Measurements from ENCODE around the gene RGPD4.
"Not testable (repeated sequence)": the region's sequence is repeated elsewhere in the genome, so short reads cannot be mapped to it uniquely, and the experiment has no call there.

Gene RGPD4

GRCh38 chr2:107824451-107825205, 2.1 kb upstream of the RGPD4 start:
- Histone ChIP-seq H3K79me2 (no peaks in the 10 kb centered on the region), H3K36me3 (ENCODE audit: control insufficient read depth, insufficient read depth, low read length) (no peaks in the 10 kb centered on the region), H3K27ac (no peak overlapping the region), H3K9me3 (ENCODE audit: control insufficient read depth, low read length) (no peaks in the 10 kb centered on the region), H3K4me3 (ENCODE audit: low read depth, low read length) (no peak overlapping the region), H3K4me1 (no peaks in the 10 kb centered on the region), H2AFZ (no peak overlapping the region), H3K27me3 (ENCODE audit: control insufficient read depth, insufficient read depth, low read length) (no peaks in the 10 kb centered on the region), H3K4me2 (ENCODE audit: low read length) (no peak overlapping the region), H3K9ac (no peak overlapping the region)
- no peak for TF ChIP-seq CTCF (IDR thresholded peaks at IDR 0.05)

GRCh38 chr2:107825206-107825563, 1.5 kb upstream of the RGPD4 start:
- H3K27ac ChIP-seq, result no peak overlapping the region
- H3K79me2 ChIP-seq, result no peaks in the 10 kb centered on the region
- no peaks in the 10 kb centered on the region for H3K4me1 ChIP-seq
- no peaks in the 10 kb centered on the region for H3K36me3 ChIP-seq (ENCODE audit: control insufficient read depth, insufficient read depth, low read length)
- H3K4me2 ChIP-seq (ENCODE audit: low read length), result no peak overlapping the region
- H3K27me3 ChIP-seq (ENCODE audit: control insufficient read depth, insufficient read depth, low read length), result no peaks in the 10 kb centered on the region
- no peak overlapping the region for H2AFZ ChIP-seq
- no peak overlapping the region for H3K9ac ChIP-seq
- H3K4me3 ChIP-seq (ENCODE audit: low read depth, low read length), result no peak overlapping the region
- H3K9me3 ChIP-seq (ENCODE audit: control insufficient read depth, low read length), result no peaks in the 10 kb centered on the region
- no peak for TF ChIP-seq CTCF (IDR thresholded peaks at IDR 0.05)

GRCh38 chr2:107829514-107829913, 2.8 kb downstream of the RGPD4 start:
- not testable (repeated sequence) for H3K9ac ChIP-seq; H3K4me2 ChIP-seq (ENCODE audit: low read length); H3K4me1 ChIP-seq; H3K27me3 ChIP-seq (ENCODE audit: control insufficient read depth, insufficient read depth, low read length); H3K9me3 ChIP-seq (ENCODE audit: control insufficient read depth, low read length); H3K4me3 ChIP-seq (ENCODE audit: low read depth, low read length); H2AFZ ChIP-seq; H3K79me2 ChIP-seq; H3K27ac ChIP-seq; H3K36me3 ChIP-seq (ENCODE audit: control insufficient read depth, insufficient read depth, low read length)

GRCh38 chr2:107833152-107833551, 6.5 kb downstream of the RGPD4 start:
- H3K27me3 ChIP-seq (ENCODE audit: control insufficient read depth, insufficient read depth, low read length); H2AFZ ChIP-seq; H3K4me2 ChIP-seq (ENCODE audit: low read length); H3K9me3 ChIP-seq (ENCODE audit: control insufficient read depth, low read length); H3K27ac ChIP-seq; H3K4me1 ChIP-seq; H3K36me3 ChIP-seq (ENCODE audit: control insufficient read depth, insufficient read depth, low read length); H3K79me2 ChIP-seq; H3K9ac ChIP-seq; H3K4me3 ChIP-seq (ENCODE audit: low read depth, low read length): not testable (repeated sequence)

- not testable (repeated sequence) for H3K79me2 ChIP-seq; H3K27me3 ChIP-seq (ENCODE audit: control insufficient read depth, insufficient read depth, low read length); H3K9ac ChIP-seq; H3K4me2 ChIP-seq (ENCODE audit: low read length); H3K4me1 ChIP-seq; H3K27ac ChIP-seq; H3K9me3 ChIP-seq (ENCODE audit: control insufficient read depth, low read length); H3K4me3 ChIP-seq (ENCODE audit: low read depth, low read length); H2AFZ ChIP-seq; H3K36me3 ChIP-seq (ENCODE audit: control insufficient read depth, insufficient read depth, low read length)
Observed at GRCh38 chr2:107833618-107834017, 6.9 kb downstream of the RGPD4 start.

- not testable (repeated sequence) for H2AFZ ChIP-seq; H3K4me1 ChIP-seq; H3K4me2 ChIP-seq (ENCODE audit: low read length); H3K27me3 ChIP-seq (ENCODE audit: control insufficient read depth, insufficient read depth, low read length); H3K79me2 ChIP-seq; H3K27ac ChIP-seq; H3K9ac ChIP-seq; H3K9me3 ChIP-seq (ENCODE audit: control insufficient read depth, low read length); H3K4me3 ChIP-seq (ENCODE audit: low read depth, low read length); H3K36me3 ChIP-seq (ENCODE audit: control insufficient read depth, insufficient read depth, low read length)
Observed at GRCh38 chr2:107916121-107916520, 89.4 kb downstream of the RGPD4 start.

- not testable (repeated sequence) for H2AFZ ChIP-seq; H3K79me2 ChIP-seq; H3K27ac ChIP-seq; H3K9ac ChIP-seq; H3K36me3 ChIP-seq (ENCODE audit: control insufficient read depth, insufficient read depth, low read length); H3K4me1 ChIP-seq; H3K9me3 ChIP-seq (ENCODE audit: control insufficient read depth, low read length); H3K4me2 ChIP-seq (ENCODE audit: low read length); H3K27me3 ChIP-seq (ENCODE audit: control insufficient read depth, insufficient read depth, low read length); H3K4me3 ChIP-seq (ENCODE audit: low read depth, low read length)
Observed at GRCh38 chr2:107916696-107917370, 90.1 kb downstream of the RGPD4 start.
